Hindlimb muscle (tissue), 1 donor: ENCODE measurements around the gene MAP6. TPM values are rescaled to one million over a fixed set of nuclear protein-coding genes. Genes with fewer than 3 reads are reported as not detected.
A peak's percentile ranks its signal among the peaks of the same experiment; 100 is the strongest.

Experiments used
- DNase-seq: peaks from one replicate; pipeline ENCODE4 v3.0.0-alpha.2; 2013
- polyA plus RNA-seq: library from polyadenylated mRNA; unstranded; fragments of 120-200 nt; gene quantifications from one replicate; pipeline ENCODE4 v1.2.1, GENCODE V29; 2013; ENCODE audit not compliant: insufficient read length

Gene MAP6
- polyA plus RNA-seq, 1 donor: 15.6 TPM

DNA sequence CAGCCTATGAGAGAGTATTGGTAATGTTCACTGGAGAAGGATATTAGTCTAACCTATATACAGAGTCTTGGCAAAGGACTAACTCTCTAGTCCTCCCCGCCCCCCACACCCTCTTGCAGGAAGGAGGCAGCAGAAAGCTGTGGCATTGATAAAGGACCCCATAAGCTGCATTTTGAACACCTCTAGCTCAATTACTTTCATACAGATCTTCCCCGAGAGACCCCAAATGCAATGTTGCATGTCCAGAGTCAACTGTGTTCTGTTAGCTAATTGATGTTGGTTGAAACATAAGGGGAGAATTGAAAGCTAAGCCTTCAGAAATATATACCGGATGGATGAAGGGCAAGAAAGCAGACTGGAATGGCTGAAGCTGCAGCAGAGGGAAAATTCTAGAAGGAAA, 2.8 kb downstream of the MAP6 start:
- DNase-seq: no peak

DNA sequence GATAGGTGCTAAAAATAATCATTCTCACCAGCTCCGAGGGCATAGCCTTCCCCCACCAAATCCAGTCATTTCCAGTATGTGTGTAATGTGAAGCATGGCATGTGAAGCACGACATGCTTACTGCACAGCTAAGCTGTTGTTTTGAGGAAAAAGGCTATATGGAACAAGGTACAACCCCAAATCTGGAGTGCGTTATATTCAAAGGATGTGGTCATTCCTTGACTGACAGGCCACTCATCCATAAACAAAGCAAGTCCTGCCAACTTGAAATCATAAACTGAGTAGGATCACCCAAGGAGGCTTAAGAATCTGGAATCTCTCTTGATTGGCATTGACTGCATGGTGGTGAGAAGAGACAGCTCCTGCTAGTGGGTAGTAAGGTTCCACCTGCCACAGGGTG, 3.7 kb downstream of the MAP6 start:
- no peak for DNase-seq

DNA sequence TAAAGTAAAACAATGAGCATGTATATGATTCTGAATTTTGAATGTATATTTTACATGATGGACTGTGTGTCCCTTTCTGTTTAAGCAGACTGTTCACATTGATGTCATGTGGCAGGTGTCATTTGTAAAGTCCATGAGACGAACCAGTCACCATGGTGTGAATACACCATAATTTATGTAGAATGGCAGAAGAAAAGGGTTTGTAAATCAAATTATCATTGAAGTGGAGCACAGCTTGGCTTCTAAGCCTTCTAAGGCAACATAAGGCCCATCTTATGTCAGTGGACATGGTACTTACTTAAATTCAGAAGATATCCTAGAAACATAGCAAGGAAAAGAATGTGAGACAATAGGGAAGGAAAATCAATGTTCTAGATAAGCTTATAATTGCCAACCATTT, 4.4 kb downstream of the MAP6 start:
- no peak for DNase-seq

DNA sequence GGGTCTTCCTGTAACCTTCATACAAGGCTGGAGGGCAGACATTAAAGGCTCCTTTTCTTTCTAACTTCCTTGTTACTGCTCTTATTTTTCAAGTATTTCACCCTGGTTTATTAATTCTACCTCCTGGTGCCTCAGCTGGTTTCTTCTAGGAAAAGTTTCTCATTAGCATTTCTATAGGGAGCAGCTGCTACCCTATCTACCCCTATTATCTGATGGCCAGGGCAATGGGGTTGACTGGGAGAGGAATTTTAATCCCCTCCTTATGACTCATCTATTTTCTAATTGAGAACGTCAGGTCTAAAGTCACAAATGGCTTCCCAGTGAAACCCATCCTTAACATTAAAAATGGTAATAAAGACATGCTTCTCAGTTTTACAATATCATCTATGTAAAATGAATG, 5.0 kb downstream of the MAP6 start:
- no peak for DNase-seq

DNA sequence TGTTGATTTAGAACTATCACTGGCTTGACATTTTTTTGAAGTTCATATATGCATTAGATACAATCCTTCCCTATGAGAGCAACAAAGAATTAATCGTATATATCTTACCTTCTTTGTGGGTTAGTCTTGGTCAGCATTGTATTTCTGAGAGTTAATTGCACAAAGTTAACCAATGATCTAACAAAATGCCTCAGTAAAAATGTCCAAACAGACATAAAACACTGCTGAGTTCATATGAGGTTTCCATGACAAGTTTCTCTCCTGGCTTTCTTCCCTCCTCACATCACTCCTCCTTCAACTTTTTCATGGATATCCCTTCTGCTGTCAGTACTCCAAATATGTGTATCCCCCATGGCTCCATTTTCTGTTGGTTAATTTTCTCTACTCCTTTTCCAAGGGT, 9.0 kb downstream of the MAP6 start:
- DNase-seq: no peak

DNA sequence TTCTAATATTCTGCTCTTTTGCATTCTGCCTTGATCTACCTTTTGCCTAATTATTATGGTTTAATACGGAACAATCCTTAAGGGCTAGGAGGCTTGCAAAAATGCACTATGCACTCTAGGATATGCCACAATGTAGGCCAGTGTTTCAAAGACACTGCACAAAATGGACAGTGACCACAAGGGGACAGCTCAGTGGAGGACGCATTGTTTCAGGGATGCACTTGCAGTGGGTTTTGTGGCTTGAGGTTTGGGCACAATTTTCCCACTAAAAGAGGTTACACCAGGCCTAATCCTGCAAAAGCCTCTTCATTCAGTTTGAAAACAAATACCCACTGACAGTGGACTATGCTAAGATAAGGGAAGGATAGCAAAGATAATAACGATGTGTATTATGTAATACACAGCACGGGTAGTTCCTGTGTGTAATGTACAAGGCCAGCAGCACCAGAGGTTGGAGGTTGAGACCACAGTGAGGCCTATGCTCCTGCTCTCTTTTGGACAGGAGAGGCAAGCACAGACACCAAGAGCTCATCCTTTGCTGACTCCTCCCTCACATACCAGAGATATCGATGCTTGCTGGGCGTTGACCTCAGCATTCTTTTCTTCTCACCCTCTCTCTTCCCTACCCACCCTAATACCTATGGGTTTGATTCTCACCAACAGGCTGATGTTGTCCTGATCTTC, 12.7 kb downstream of the MAP6 start:
- no peak for DNase-seq

DNA sequence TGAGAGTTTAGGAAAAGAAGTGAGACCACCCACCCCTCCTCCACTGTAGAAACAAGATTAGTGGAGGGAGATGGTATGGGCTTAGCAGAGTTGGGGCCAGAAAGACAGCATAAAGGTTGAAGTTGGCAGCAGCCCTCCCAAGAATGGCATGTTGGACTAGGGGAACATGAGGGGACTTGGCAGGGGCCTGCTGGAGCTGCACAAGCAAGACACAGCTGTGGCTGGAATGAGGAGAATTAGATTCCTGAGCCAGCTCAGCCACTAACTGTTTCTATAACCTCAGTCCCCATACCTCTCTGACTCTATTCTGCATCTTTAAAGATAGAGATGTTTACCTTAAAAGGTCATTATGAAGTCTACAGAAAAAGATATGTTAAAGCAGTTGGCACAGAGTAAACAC, 13.2 kb downstream of the MAP6 start:
- no peak for DNase-seq

DNA sequence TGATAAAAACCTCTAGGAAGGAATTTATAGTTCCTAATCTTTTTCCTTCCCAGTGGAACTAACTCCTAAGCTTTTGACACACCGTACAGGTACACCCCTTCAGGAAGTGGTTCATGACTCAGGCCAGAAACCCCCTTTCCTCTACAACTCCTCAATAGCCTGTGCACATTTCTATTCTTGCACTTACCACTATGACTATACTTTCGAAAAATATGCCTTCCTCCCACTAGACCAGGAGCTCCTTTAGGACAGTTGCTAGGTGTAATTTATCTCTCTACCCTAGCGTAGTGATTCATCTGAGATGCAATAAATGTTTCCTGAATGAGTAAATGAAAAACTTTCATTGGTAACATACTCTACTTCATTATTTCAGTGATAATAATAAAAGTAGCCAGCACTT, 14.5 kb downstream of the MAP6 start:
- DNase-seq: no peak

DNA sequence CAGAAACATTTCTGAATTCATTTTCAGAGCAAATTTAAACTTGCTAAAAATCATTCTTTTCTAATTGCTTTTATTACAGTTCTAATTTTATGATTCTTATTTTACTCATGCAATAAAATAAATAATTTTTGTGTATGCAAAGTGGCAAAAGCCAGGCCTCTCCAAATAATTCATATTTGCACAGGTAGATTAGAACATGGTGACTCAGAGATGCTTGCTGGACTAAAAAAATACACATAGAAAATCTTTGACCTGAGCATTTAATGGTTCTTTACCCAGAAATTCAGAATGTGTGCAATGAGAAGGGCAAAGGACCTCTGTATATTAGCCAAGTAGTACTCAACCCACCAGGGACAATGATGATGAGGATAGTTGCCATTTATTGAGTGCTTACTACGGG, 15.3 kb downstream of the MAP6 start:
- DNase-seq: no peak

DNA sequence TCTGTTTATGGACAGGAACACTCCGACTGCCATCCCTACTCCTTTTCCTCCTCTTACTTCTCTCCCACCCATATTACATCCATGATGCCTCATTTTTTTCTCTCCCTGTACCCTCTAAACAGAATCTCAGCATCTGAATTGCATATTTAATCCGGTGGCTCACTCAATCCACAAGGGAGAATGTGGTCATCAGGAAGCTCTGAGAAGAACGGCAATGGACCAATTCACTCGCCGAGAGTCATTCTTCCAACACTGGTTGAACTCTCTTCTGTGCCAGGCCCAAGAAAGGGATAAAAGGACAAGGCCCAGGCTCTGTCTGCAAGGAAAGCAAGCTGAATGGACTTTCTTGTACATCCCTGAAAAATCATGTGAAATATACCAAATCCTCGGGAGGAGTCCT, 15.9 kb downstream of the MAP6 start:
- no peak for DNase-seq

DNA sequence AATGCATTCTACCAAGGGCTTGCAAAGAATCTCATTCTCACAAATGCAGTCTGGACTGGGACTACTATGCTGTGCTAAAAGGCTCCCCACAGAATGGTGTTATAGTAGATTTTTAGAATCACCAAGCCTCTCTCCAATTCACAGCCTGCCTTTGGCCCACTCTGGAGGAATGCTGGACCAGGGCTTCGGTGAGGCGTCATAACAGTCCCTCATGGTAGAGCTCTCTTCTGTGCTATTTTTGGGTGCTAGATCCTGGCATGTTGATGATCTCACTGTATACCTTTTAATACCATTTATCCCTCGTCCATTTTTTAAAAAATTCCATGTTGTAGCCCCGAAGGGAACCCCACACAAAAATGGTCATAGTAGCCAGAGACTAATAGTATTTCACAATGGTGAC, 17.6 kb downstream of the MAP6 start:
- no peak for DNase-seq

DNA sequence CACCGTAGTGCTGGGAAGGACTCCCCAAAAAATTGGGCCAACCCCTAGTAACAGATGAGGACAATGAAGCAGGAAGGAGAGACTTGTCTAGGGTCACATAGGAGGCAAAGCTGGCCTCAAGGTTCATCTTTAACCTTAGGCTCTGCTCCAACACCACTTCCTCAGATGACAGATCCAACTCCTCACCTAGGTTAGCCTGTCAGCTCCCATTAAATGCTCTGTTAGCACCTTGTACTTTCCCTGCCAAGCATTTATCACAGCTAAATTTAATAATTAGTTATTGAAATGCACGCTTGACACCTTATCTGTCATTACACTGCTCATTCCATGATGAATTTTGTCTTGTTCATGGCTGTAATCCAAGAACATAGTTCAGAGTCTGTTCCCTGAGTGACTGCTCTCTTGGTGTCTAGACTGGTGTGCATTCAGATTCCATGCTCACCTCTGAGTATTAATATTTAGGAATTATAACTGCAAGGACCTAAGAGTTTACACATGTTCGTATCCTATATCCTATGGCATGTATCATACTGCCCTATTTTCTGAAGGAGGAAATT, 18.6 kb downstream of the MAP6 start:
- DNase-seq: no peak

DNA sequence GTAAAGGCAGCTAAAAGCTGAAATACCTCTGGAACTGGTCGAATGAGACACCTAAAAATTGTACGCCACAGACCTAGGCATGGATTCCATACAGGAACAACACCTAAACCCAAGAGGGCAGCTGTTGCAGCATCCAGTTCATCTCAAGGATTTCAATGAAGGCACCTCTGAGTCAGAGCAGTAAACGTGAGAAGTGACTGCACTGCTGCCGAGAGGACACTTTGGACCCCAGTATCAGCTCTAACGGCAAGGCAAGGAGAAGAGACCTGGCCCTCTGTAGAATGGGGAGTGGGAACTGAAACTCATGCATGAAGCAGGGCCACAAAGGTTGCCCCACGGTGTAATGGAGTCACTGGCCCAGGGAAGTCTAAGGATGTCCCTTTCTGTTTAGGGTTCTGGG, 23.9 kb downstream of the MAP6 start:
- DNase-seq: no peak

DNA sequence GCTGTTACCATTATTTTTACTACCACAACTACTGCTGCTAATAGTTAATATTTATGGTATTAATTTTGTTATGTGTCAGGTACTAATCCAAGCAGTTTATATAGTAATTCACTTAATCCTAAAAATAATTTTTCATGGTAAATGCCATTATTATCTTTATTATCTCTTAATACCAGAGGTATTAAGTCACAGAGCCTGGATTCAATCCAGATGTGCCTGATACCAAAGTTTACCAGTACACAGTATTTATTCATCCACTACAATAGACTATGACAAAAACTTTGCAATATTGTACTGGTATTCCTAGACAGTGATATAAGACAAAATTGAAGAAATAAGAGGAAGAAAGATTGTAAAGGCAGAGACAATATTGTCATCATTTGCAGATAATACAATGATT, 24.5 kb downstream of the MAP6 start:
- no peak for DNase-seq

DNA sequence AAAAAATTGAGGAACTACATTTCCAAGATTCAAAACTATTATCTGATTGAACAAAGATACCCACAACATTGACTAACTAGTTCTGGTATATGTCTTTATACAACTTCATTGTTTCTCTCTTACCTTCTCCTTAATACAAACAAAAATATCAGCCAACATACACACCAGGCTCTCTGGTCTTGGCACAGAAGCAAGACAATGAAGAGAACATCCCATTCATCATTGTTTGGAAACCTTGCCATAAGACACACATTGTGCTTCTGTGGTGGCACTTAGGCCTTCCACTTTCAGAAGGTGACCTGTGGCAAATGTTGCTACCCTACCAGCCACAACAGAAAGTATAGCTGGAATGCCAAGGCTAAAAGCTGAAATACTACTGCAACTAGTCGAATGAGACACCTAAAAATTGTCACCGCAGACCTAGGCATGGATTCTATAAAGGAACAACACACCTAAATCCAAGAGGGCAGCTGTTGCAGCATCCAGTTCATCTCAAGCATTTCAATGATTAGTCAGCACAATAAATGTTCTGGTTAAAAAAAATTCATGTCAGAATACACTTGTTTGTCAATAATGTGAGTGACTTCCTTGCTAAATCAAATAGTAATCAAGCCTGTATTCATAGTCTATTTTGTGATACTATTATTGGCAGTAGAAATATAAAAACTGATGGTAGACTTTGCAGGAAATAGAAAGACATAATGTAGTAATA, 26.3 kb downstream of the MAP6 start:
- no peak for DNase-seq

DNA sequence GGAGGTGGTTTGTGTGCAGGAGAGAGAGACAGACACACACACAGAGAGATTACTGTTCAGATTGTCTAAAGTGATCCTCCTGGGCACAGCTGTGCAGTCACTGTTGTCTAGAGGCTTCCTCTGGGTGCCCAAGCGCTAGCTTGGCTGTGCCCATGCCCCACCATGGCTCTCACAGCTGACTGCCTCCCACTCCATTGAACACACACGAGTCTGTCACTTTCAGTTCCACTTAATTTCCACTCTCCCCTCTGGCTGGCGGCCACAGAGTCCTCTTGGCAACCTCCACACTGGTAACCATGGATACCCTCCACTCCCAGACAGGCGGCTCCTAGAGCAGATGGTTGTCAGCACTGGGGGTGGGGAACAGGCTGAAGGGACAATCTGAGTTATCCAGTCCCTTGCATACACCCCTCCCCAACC, 29.1 kb downstream of the MAP6 start:
- peak; percentile 77 for DNase-seq

DNA sequence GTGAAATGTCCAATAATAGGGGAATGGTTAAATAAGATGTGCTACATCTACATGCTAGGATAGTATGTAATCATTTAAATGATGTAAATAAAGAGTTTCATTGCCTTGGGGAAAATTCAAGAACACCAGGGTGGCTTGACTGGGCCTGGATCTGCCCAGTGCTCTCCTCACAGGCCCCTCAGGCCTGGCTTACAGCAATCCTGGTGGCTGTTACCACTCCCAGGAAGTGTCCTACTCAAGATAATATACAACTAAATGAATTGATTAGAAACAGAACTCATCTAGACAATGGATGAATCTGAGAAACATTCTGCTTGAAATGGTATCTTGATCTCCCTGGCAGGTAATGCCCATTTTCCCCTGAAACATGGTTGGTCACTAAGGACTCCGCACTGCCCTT, 30.8 kb downstream of the MAP6 start:
- no peak for DNase-seq

DNA sequence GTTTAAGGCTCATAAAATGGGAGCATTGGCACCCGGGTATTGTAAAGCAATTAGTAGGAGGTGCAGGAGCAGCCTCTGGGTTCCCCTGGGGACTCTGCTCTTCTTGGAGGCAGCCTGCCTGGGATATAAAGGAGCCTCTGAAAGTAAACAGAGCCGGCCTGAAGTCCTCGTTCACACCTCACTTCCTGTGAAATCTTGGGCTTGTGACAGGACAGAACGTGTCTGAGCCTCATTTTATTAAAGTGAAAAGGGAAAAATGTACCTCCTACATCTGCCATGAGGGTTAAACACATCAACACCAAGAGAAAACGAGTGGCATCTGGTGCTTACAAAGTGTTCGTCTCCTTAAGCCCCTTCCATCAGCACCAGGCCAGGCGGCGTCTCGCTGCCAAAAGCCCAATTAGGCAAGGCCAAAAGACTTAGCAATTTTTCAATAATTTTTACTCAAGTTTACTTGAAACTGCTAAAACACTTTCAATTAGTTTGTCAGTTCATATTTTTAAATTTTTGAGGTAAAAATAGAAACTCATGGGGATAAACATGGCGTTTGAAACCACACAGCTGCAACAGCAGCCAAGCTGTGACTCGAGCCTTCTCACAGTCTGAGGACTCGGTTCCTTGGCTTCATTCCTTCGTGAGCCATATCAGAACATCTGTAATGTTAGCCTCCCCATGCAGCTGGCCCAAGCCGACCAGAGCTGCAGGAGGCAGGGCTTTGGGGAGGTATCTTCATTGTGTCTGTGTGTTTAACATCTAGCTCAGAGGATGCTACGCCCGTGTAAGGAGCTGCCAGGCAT, 33.6 kb downstream of the MAP6 start:
- DNase-seq: peak; percentile 70

DNA sequence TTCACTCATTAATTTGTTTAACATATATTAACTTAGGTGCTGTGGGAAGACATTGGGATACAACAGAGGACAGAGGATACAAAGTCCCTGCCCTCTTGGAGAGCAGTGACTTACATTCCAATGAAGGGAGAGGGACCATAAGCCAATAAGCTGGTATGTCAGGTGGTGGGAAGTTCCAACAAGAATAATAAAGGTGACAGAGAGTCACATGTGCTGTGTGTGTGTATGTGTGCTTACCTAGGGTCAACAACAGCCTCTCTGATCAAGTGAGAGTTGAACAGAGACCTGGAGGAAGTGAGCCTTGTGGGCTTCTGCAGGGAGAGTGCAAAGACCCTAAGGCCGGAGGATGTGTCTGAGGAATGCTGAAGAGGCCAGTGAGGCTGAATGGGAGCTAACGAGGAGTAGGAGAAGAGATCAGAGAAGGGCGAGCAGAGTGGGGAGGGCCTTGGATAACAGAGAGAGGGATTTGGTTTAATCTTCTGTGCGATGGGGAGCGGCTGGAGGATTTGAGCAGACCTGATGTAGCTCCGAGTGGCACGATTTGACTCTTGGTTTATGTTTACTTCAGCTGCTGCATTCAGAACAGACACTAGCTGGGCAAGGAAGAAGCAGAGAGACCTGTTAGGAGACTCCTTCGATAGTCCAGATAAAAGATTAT, 35.3 kb downstream of the MAP6 start:
- no peak for DNase-seq

DNA sequence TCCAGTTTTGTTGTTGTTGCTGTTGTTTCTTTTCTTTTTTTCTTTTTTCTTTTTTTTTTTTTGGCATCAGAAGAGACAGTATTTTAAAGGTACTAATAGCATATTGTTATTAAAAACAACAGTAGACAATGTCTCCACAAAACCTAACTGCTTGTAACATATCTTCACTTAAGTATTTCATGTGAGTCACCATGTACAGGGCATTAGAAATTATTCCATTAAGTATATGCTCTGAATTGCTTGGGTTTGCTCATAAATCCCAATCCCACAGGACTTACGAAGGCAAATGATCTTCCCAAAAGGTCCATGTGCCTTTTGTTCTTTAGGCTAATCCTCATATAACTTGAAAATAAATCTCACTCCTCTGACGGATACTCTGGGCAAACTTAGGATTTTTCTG, 35.9 kb downstream of the MAP6 start:
- DNase-seq: no peak

DNA sequence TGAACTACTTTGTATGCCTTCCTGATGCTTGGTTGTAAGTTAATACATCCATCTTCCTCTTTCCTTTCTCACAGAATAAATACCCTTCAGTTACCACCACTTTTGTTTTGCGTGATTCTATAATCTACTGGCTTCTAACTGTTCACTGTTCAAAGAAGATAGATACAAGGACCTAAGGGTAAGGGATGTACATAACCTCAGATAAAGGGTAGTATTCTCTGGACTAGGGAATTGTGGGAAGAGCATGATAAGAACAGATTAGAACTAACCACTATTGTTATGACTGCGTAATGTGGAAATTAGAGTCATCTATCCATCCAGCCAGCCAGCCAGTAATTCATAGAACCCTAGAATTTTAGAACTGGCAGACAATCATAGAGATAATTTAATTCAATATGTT, 36.4 kb downstream of the MAP6 start:
- DNase-seq: no peak

DNA sequence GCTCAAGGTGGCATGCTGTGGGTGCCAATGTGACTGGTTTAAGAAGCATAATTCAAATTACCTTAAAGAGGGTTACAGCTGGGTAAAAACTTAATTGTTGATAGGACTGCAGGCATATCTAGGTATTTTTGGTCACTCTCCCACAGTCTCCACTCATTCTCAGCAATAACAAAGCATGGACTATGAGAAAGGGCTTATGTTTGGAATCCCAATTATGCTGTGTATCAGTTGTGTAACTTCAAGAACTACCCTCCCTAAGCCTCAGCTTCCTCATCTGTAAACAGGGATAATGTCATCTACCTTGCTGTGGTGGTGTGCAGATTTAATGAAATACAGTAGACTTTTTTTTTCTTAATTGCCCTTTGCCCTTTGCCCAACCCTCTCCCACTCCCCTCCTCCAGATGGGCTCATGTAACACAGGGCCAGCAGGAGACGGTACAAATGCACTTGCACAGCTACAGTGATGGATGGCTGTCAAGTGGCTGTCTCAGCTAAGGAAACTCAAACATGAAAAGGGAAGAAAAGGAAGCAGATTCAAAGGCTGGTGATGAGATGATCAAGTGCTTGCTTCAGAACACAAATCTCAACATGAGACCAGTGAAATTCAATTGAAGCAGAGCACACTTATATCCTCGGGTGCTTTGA, 37.6 kb downstream of the MAP6 start:
- no peak for DNase-seq
